A673 (cell line): ENCODE results near the gene LPP. TPM values are rescaled to one million over a fixed set of nuclear protein-coding genes. Genes with fewer than 3 reads are reported as not detected.

Source experiments
- BruUV-seq: library from RNA; stranded (reverse); fragments of 400-500 nt; replicated peaks from 2 replicates; lab custom pipeline; 2021; lab: Mats Ljungman, UMichigan
- CTCF ChIA-PET: fragments of 300-600 bp; sonication (Branson Sonifier 250); formaldehyde crosslinking; loops from one replicate; lab custom pipeline; 2022; ENCODE audit warnings: antibody characterized with exemption; lab: Charles Lee
- POLR2A ChIA-PET: fragments of 300-600 bp; sonication (Branson Sonifier 250); formaldehyde crosslinking; loops from one replicate; lab custom pipeline; 2022; ENCODE audit warnings: antibody characterized with exemption; ENCODE audit not compliant: low non-redundant PET; lab: Charles Lee
- DNase-seq: peaks from one replicate; pipeline ENCODE4 v3.0.0-alpha.2; 2015; ENCODE audit warnings: low spot score
- H3K27ac ChIP-seq: fragments of 200-600 bp; sonication (generic); 2 replicates; pipeline ENCODE4 v1.5.1; 2016; ENCODE audit warnings: mixed run types, low read depth, mild to moderate bottlenecking, mixed read lengths, antibody characterized with exemption, low read length; ENCODE audit not compliant: poor library complexity, severe bottlenecking
- H3K27me3 ChIP-seq: fragments of 200-600 bp; sonication (generic); replicated peaks from 2 replicates; pipeline ENCODE4 v1.6.1; 2017; ENCODE audit warnings: mixed run types, low read depth, mild to moderate bottlenecking, mixed read lengths, antibody characterized with exemption, low read length; ENCODE audit not compliant: insufficient read depth, poor library complexity
- H3K36me3 ChIP-seq: fragments of 200-600 bp; sonication (generic); 2 replicates; pipeline ENCODE4 v1.6.1; 2016; ENCODE audit warnings: mixed run types, mild to moderate bottlenecking, mixed read lengths, antibody characterized with exemption, low read length; ENCODE audit not compliant: insufficient read depth, poor library complexity, severe bottlenecking
- H3K4me1 ChIP-seq: fragments of 200-600 bp; sonication (generic); 2 replicates; pipeline ENCODE4 v1.6.1; 2017; ENCODE audit warnings: mixed run types, mild to moderate bottlenecking, mixed read lengths, antibody characterized with exemption, low read length; ENCODE audit not compliant: insufficient read depth, poor library complexity, severe bottlenecking
- H3K4me3 ChIP-seq: fragments of 200-600 bp; sonication (generic); 2 replicates; pipeline ENCODE4 v1.5.1; 2016; ENCODE audit warnings: low read depth, mixed run types, mild to moderate bottlenecking, mixed read lengths, low read length; ENCODE audit not compliant: poor library complexity, severe bottlenecking
- H3K9me3 ChIP-seq: fragments of 200-600 bp; sonication (generic); 2 replicates; pipeline ENCODE4 v1.6.1; 2016; ENCODE audit warnings: mixed run types, low read depth, mild to moderate bottlenecking, mixed read lengths, antibody characterized with exemption, low read length; ENCODE audit not compliant: poor library complexity, severe bottlenecking
- EZH2 ChIP-seq: fragments of 200-600 bp; sonication (generic); IDR thresholded peaks from 2 replicates; pipeline ENCODE4 v1.6.1; 2017; ENCODE audit warnings: borderline replicate concordance, low read depth, mild to moderate bottlenecking, mixed read lengths, antibody characterized with exemption, low read length; ENCODE audit not compliant: poor library complexity, severe bottlenecking
- intact Hi-C: fragments of 100-400 bp; cut with micrococcal nuclease; formaldehyde crosslinking; loops from one replicate; pipeline ENCODE4 v1.10.0; 2022; ENCODE audit not compliant: unreplicated experiment
- total RNA-seq: library from RNA; stranded (reverse); gene quantifications from 2 replicates; pipeline ENCODE4 v1.2.3, GENCODE V29; 2021
- TF ChIP-seq, protein P1 (sequence below): fragments of 300-800, 200-600 bp; sonication (generic); conservative IDR thresholded peaks from 2 replicates; pipeline ENCODE4 v1.5.1; 2017; ENCODE audit warnings: low read depth, mild to moderate bottlenecking, antibody characterized with exemption, low read length, moderate library complexity, mixed read lengths

LPP gene
- total RNA-seq, 1 experiment from 2014 or later = 39.7 TPM

DNA sequence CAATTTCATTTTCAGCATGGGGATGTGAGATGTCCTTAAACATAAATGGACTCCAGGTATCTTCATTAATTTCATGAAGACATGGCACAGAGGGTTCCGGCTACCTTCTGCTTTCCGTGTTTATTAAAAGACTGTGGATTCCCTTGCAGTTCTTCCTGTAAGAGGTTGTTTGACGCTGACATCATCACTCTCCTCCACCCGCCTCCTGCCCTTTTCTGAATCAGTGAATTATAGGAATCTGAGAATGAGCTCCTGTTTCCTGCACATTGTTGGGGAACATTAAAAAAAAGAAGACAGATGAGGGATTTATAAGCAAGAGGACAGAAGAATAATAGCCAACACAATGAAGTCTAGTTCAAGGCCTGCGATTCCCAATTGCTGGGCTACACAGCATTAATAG lies 191.3 kb downstream of the LPP start:
- Histone ChIP-seq H3K27ac (peak overlapping the region; percentile 32), H3K27me3 (no peaks in the 10 kb centered on the region)
- DNase-seq = peak; percentile 68

DNA sequence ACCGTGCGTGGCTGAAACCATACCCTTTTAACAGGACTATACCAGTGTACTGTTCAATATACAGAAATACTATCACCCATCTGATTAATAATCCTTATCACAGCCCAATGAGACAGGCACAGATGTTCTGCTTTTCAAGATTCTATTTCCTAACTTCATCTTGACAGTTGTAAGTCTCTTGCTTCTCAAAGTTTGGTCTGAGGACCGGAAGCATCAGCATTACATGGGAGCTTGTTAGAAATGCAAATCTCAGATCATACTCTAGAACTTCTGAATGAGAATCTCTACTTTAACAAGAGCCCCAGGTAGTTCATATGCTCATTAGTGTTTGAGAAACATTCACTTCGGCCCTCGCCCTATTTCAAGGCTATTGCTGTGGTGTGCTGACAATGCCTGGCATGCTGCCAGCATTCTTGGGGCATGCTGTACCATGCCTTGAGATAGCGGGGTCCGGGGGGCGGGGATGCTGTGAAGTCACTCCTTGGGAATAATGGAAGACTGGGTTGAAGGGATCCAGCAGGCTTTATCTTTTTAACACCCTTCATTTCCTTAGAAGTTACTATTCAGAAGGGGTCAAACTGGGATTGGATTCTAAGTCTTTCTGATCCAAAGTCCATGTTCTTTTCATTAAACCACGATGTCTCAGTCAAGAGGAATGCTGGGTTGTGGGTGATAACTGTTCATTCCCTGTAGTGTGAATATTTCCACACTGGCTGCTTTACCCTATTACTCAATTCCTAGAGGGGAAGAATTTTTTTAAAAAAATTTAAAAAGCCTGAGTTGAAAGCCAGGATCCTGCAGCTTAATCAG lies 194.7 kb downstream of the LPP start:
- ChIA-PET POLR2A (interaction anchor here (0.6 kb wide), 1 partner anchor 25 kb away, joined by 6 read pairs; no protein-coding TSS in a partner anchor), CTCF (no interaction called here)
- TF ChIP-seq EZH2 = no peak
- TF ChIP-seq, protein P1, sequence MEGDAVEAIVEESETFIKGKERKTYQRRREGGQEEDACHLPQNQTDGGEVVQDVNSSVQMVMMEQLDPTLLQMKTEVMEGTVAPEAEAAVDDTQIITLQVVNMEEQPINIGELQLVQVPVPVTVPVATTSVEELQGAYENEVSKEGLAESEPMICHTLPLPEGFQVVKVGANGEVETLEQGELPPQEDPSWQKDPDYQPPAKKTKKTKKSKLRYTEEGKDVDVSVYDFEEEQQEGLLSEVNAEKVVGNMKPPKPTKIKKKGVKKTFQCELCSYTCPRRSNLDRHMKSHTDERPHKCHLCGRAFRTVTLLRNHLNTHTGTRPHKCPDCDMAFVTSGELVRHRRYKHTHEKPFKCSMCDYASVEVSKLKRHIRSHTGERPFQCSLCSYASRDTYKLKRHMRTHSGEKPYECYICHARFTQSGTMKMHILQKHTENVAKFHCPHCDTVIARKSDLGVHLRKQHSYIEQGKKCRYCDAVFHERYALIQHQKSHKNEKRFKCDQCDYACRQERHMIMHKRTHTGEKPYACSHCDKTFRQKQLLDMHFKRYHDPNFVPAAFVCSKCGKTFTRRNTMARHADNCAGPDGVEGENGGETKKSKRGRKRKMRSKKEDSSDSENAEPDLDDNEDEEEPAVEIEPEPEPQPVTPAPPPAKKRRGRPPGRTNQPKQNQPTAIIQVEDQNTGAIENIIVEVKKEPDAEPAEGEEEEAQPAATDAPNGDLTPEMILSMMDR = no peak
- Histone ChIP-seq H3K27me3 (no peaks in the 10 kb centered on the region), H3K36me3 (no peaks in the 10 kb centered on the region), H3K9me3 (no peaks in the 10 kb centered on the region), H3K4me1 (peaks cover 34% of the 10 kb centered on the region), H3K4me3 (no peak overlapping the region), H3K27ac (no peak overlapping the region)
- intact Hi-C loops = no loop called here
- BruUV-seq = no TSS peak
- peak; percentile 65 for DNase-seq

More for the DNA sequence above, 191.3 kb downstream of the LPP start:
- no peaks in the 10 kb centered on the region for H3K36me3 ChIP-seq
- no TSS peak for BruUV-seq
- TF ChIP-seq, protein P1 = no peak
- TF ChIP-seq EZH2 = no peak
- intact Hi-C loops = no loop called here
- H3K4me3 ChIP-seq = peak overlapping the region; percentile 7
- POLR2A ChIA-PET = interaction anchor here (0.5 kb wide), 1 partner anchor 600 kb away, joined by 4 read pairs; the partner anchor contains the start of gene BCL6
- H3K9me3 ChIP-seq = no peaks in the 10 kb centered on the region
- H3K4me1 ChIP-seq = peaks cover 29% of the 10 kb centered on the region
- CTCF ChIA-PET = no interaction called here

DNA sequence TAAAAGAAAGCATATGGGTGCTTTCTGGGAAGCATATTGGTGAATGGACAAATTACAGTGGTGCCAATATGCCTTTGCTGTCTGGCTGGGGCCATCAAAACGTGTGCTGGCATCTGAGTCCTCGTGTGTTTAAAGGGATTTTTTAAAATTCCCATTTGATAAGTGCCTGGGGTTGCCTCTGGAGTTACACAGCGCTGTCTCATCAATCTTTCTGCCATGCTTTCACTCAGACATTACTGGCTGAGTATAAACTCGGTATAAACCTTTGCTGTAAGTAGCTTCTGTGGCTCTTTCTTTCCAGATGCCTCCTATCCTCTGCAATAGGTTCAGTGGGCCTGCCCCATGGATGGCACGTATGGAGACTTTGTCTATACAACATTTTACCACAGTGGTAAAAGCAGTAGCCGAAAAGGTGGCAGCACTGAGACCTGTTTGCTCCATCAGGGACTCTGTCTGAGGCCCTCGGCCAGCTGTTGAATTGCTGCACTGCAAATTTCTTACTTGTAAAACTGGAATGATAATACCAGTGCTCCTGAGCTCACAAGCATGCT lies 195.5 kb downstream of the LPP start:
- no peak for DNase-seq
- POLR2A ChIA-PET = no interaction called here
- CTCF ChIA-PET = no interaction called here
- no peaks in the 10 kb centered on the region for H3K27me3 ChIP-seq
- H3K4me1 ChIP-seq = peaks cover 34% of the 10 kb centered on the region
- no peak overlapping the region for H3K27ac ChIP-seq
- intact Hi-C loops = no loop called here
- no peaks in the 10 kb centered on the region for H3K36me3 ChIP-seq
- TF ChIP-seq EZH2 = no peak
- TF ChIP-seq, protein P1 = 0 out of 2 replicates have a peak, but pooled peaks have one; percentile 23
- no peak overlapping the region for H3K4me3 ChIP-seq
- no TSS peak for BruUV-seq
- no peaks in the 10 kb centered on the region for H3K9me3 ChIP-seq
